ENCODE results near the gene REEP1.
A peak's percentile ranks its signal among the peaks of the same experiment; 100 is the strongest.
"Not testable (repeated sequence)": the region's sequence is repeated elsewhere in the genome, so short reads cannot be mapped to it uniquely, and the experiment has no call there.

Gene REEP1

GRCh38 chr2:86219896-86220295, 117.5 kb downstream of the REEP1 start:
- DNase-seq: no peak

- DNase-seq: no peak
Measured at GRCh38 chr2:86218124-86218523, 119.3 kb downstream of the REEP1 start.

DNA sequence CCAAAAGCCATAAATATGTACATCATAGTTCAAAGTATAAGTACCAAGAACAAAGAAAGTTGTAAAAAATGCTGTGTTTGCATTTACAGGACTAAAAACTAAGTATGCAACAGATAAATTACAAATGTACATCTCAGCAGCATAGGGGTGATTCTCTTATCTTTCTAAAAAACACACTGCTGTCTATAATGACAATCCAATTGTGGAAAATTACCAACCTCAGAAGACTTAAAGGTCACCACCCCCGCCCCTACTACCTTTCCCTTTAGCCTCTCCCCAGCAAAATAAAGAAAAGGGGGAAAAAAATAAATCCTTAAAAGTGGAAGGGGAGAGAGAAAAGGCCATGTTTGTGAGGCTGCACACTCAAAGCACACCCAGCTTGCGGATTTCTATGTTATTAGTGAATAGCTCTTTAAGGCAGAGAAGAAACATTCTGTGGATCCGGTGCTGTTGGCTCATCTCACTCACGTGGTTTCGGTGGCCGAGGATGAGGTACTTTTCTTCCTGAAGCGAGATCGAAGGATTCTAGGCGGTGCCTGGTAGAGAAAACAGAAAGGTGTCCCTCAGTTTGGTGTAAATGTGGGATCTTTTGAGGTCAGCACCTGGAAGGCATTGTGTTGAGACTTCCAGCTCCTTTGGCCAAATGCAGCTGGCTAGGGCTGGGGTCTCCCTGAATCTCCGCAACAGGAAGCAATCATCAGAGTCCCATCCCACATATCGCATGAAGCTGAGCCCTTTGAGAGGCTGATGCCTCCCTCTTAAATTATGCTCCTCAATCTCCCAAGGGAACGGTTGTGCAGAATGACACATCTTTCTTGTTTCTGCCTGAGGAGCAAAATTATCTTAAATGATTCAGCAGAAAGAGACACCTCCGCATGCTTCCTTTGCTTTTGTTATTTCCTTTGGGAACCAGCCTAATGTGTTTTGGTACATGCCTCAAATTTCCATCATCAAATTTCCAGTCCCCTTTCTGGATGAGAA, 120.6 kb downstream of the REEP1 start:
- DNase-seq: no peak

- DNase-seq: no peak
Measured at GRCh38 chr2:86214503-86214832, 123.0 kb downstream of the REEP1 start.

GRCh38 chr2:86213699-86214502, 123.5 kb downstream of the REEP1 start:
- no peak for DNase-seq

DNA sequence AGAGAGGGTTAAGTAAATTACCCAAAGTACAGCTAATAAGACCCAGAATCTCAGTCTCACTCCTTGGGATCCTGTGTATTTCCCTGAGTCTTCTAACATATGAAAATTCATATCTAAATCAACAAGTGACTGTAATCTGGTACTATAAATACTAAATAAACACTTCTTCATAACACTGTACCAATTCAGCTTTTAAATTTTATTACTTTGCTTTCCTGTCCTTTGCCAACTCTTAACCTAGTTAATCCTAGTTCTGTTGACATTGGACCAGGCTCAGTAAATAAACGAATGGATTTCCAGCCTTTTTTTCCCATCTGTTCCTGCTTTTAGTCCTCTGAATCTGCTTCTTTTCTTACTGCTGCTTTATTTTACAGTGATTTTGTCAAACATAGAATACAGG, 124.4 kb downstream of the REEP1 start:
- no peak for DNase-seq

- DNase-seq: no peak
Measured at GRCh38 chr2:86211796-86212188, 125.6 kb downstream of the REEP1 start.

- no peak for DNase-seq
Measured at GRCh38 chr2:86211033-86211795, 126.2 kb downstream of the REEP1 start.

GRCh38 chr2:86204458-86204857, 133.0 kb downstream of the REEP1 start:
- no peak for DNase-seq

DNA sequence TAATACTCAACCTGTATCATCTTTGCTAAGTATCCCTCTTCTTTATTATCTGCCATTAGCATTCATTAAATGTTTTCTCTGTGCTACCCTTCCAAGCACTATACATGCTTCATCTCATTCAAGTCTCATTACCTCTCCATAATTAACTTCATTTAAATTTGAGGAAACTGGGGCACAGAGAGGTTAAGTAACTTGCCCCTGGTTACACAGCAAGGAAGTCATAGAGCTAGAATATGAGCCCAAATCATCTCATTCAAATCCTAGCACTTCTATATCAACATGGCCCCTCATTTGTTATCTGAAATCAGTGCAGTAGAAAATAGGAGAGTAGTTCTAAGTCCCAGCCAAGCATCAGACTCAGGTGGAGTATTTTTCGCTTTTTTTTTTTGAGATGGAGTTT, 133.8 kb downstream of the REEP1 start:
- DNase-seq: no peak

DNA sequence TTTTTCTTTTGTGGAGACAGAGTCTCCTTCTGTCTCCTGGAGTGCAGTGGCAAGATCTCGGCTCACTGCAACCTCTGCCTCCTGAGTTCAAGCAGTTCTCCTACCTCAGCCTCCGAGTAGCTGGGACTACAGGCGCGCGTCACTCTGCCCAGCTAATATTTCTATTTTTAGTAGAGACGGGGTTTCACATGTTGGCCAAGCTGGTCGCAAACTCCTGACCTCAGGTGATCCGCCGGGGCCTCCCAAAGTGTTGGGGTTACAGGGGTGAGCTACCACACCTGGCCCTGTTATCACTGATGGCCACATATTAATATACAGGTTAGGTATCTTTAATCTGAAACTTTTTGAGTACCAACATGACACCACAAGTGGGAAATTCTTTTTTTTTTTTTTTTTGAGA, 134.7 kb downstream of the REEP1 start:
- no peak for DNase-seq

- no peak for DNase-seq
Measured at GRCh38 chr2:86202336-86202692, 135.1 kb downstream of the REEP1 start.

GRCh38 chr2:86201671-86202335, 135.6 kb downstream of the REEP1 start:
- no peak for DNase-seq

DNA sequence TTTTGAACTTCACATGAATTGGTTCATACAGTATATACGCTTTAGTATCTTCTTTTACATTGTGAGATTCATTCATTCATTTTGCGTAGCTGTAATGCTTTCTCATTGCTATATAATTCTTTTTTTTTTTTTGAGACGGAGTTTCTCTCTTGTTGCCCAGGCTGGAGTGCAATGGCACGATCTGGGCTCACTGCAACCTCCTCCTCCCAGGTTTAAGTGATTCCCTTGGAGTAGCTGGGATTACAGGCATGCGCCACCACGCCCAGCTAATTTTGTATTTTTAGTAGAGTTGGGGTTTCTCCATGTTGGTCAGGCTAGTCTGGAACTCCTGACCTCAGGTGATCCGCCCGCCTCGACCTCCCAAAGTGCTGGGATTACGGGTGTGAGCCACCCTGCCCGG, 136.9 kb downstream of the REEP1 start:
- not testable (repeated sequence) for DNase-seq

DNA sequence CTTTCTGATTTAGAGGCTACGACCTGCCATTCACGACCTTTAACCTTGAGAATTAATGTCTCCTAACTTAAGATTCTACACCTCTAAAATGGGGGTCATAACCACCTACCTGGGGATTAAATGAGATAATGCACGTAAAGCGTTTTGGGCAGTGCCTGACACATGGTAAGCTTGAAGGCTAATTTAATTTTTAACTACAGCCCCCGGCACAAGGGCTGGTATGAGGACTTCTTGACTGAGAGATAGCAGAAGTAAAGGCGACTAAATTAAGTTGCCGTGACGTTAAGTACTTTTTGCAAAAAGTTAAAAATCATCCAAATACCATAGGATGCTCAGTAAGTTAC, 137.6 kb downstream of the REEP1 start:
- no peak for DNase-seq

- DNase-seq: no peak
Measured at GRCh38 chr2:86195808-86196387, 141.5 kb downstream of the REEP1 start.

DNA sequence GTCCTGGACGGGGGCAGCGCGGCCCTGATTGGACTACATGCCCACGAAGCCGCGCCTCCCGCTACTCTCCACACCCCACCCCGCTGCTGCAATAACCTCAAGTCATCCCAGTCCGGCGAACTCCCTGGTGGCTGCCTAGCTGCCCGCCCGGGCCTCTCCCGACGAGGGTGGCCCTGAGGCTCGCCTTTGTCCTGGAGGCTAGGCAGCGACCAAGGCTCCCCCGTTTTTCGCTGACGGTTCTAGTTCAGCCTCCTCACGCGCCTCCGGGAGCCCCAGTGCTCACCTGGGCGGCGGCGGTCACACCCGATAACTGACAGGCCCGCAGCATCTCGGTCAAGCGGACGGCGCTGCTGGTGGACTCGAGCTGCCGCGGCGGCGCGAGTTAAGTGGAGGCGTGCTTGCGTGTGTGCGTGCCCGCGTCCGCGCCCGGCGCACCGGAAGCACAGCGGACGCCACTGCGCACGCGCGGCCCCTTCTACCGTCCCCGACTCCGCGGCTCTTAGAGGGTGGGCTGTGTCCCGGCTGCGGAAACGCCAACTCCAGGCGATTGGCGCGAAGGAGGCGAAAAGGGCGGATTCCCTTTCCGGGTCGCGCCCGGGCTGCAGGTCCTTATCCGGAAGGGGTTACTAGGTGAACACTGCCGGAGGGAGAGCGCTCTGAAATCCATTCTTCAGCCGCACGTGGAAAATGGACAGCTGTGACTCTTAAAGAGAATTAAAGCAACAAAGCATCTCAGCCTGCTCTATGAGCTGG, 142.2 kb downstream of the REEP1 start, which contains the start of gene IMMT:
IMMT (minus strand) TSS at position 408 of the 753 bp plus-strand sequence; CDS start at position 328, 80 bp downstream.
- DNase-seq: peak; percentile 98

GRCh38 chr2:86194751-86195054, 142.7 kb downstream of the REEP1 start:
- no peak for DNase-seq

GRCh38 chr2:86193901-86194567, 143.4 kb downstream of the REEP1 start:
- DNase-seq: no peak

DNA sequence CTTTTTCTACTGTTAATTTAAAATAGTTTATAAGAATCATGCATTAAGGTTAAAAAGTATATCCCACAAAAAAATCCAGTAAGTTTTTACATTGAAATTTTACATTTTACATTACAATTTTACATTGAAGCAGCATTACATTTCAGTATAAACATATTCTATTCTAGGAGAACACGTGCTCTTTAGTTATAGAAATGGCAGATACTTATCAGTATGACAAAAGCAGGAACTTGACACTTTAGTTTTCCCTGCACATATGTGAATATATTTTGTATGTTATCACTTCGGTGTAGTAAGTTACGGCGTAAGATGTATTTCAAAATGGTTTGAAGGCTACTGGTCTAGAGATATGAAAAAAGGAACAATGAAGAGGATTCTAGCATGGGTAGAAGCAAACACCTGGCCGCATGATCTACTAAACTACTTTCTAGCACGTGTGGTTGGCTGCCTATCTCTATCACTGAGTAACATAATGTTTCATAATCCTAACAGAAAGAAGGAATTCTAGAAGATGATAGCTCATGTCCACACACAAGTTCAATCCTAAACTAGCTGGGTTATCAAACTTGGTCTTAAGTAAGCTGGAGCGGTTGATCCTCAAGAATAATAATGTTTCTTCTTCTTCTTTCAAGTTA, 147.5 kb downstream of the REEP1 start:
- DNase-seq: no peak

DNA sequence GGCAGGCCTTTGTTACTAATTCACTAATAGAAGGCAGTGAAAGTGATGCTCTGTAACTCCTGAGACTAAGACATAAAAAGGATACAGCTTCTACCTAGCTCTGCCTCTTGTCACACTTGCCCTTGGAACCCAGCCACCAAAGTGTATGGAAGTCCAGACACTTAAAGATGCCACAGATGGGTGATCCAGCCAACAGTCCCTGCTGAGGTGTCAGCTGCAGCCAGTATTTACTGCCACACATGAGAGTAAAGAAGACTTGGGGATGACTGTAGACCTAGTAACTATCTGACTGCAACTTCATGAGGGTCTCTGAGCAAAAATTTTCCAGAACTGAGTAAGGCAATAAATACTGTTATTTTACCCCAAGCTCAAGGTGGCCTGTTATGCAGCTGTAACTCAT, 151.0 kb downstream of the REEP1 start:
- no peak for DNase-seq
